Activated CD4-positive, alpha-beta memory T cell treated with anti-CD3 and anti-CD28 coated beads for 36 hours (primary cell): ENCODE results near the gene SBK2. TPM values are rescaled to one million over a fixed set of nuclear protein-coding genes. Genes with fewer than 3 reads are reported as not detected.

Experiments used
- CTCF ChIA-PET: fragments of 350-600 bp; sonication (Branson Sonifier 250); formaldehyde crosslinking; loops from one replicate; lab custom pipeline; 2021; ENCODE audit warnings: antibody characterized with exemption, inconsistent platforms; lab: Charles Lee
- POLR2A ChIA-PET: fragments of 350-600 bp; sonication (Branson Sonifier 250); formaldehyde crosslinking; loops from one replicate; lab custom pipeline; 2021; ENCODE audit warnings: antibody characterized with exemption; lab: Charles Lee
- DNase-seq: peaks from one replicate; pipeline ENCODE4 v3.0.0-alpha.2; 2020
- H3K27ac Mint-ChIP-seq: one replicate; pipeline ENCODE4 v1.8.0; 2021; ENCODE audit warnings: mixed read lengths
- H3K27me3 Mint-ChIP-seq: one replicate; pipeline ENCODE4 v1.8.0; 2021; ENCODE audit warnings: mixed read lengths
- H3K36me3 Mint-ChIP-seq: one replicate; pipeline ENCODE4 v1.8.0; 2021; ENCODE audit warnings: mixed read lengths
- H3K4me1 Mint-ChIP-seq: one replicate; pipeline ENCODE4 v1.8.0; 2021; ENCODE audit warnings: low read depth, mixed read lengths
- H3K4me3 Mint-ChIP-seq: one replicate; pipeline ENCODE4 v1.8.0; 2021; ENCODE audit warnings: mild to moderate bottlenecking, mixed read lengths
- H3K9me3 Mint-ChIP-seq: one replicate; pipeline ENCODE4 v1.8.0; 2021; ENCODE audit warnings: mixed read lengths
- intact Hi-C: fragments of 100-400 bp; cut with micrococcal nuclease; formaldehyde crosslinking; loops from one replicate; pipeline ENCODE4 v1.15.1; 2023
- total RNA-seq, 2 experiments: library from RNA; stranded (reverse); gene quantifications; one replicate each; pipeline ENCODE4 v1.2.3, GENCODE V29; 2021

Gene SBK2
- total RNA-seq, 2 experiments from 2014 or later: not detected

- intact Hi-C loops: no loop called here
- ChIA-PET CTCF (interaction anchor here (5.8 kb wide), 1 partner anchor 11 kb away, joined by 38 read pairs; no protein-coding TSS in a partner anchor), POLR2A (no interaction called here)
- H3K4me3 Mint-ChIP-seq: no peak overlapping the region
- H3K4me1 Mint-ChIP-seq: no peaks in the 10 kb centered on the region
- H3K27ac Mint-ChIP-seq: no peak overlapping the region
- no peak for DNase-seq
- H3K9me3 Mint-ChIP-seq: no peaks in the 10 kb centered on the region
- peaks cover 12% of the 10 kb centered on the region for H3K27me3 Mint-ChIP-seq
- H3K36me3 Mint-ChIP-seq: no peaks in the 10 kb centered on the region
Observed at GRCh38 chr19:55493645-55494171, 43.2 kb downstream of the SBK2 start.

GRCh38 chr19:55493052-55493644, 43.8 kb downstream of the SBK2 start:
- ChIA-PET POLR2A (no interaction called here), CTCF (interaction anchor here (5.8 kb wide), 1 partner anchor 11 kb away, joined by 38 read pairs; no protein-coding TSS in a partner anchor)

GRCh38 chr19:55492362-55492944, 44.5 kb downstream of the SBK2 start:
- H3K27ac Mint-ChIP-seq: no peak overlapping the region
- H3K27me3 Mint-ChIP-seq: peaks cover 12% of the 10 kb centered on the region
- H3K4me1 Mint-ChIP-seq: peaks cover 4% of the 10 kb centered on the region
- H3K4me3 Mint-ChIP-seq: no peak overlapping the region
- ChIA-PET CTCF (interaction anchor here (5.8 kb wide), 1 partner anchor 12 kb away, joined by 38 read pairs; no protein-coding TSS in a partner anchor), POLR2A (no interaction called here)
- intact Hi-C loops: no loop called here
- H3K36me3 Mint-ChIP-seq: no peaks in the 10 kb centered on the region
- DNase-seq: no peak
- H3K9me3 Mint-ChIP-seq: no peaks in the 10 kb centered on the region

More at GRCh38 chr19:55493052-55493644, 43.8 kb downstream of the SBK2 start:
- H3K9me3 Mint-ChIP-seq: no peaks in the 10 kb centered on the region
- no peaks in the 10 kb centered on the region for H3K36me3 Mint-ChIP-seq
- H3K4me3 Mint-ChIP-seq: no peak overlapping the region
- intact Hi-C loops: no loop called here
- H3K4me1 Mint-ChIP-seq: no peaks in the 10 kb centered on the region
- peaks cover 12% of the 10 kb centered on the region for H3K27me3 Mint-ChIP-seq
- H3K27ac Mint-ChIP-seq: no peak overlapping the region
- no peak for DNase-seq

- peaks cover 11% of the 10 kb centered on the region for H3K4me1 Mint-ChIP-seq
- ChIA-PET POLR2A (no interaction called here), CTCF (interaction anchor here (5.8 kb wide), 1 partner anchor 12 kb away, joined by 38 read pairs; no protein-coding TSS in a partner anchor)
- H3K27me3 Mint-ChIP-seq: peaks cover 12% of the 10 kb centered on the region
- no peaks in the 10 kb centered on the region for H3K9me3 Mint-ChIP-seq
- no peak overlapping the region for H3K4me3 Mint-ChIP-seq
- no peaks in the 10 kb centered on the region for H3K36me3 Mint-ChIP-seq
- intact Hi-C loops: no loop called here
- DNase-seq: no peak
- H3K27ac Mint-ChIP-seq: no peak overlapping the region
Observed at GRCh38 chr19:55491546-55492360, 45.2 kb downstream of the SBK2 start.

GRCh38 chr19:55490478-55491432, 46.2 kb downstream of the SBK2 start:
- Mint-ChIP-seq H3K36me3 (no peaks in the 10 kb centered on the region), H3K4me3 (no peak overlapping the region), H3K27me3 (peaks cover 12% of the 10 kb centered on the region), H3K9me3 (no peaks in the 10 kb centered on the region), H3K27ac (no peak overlapping the region), H3K4me1 (peaks cover 15% of the 10 kb centered on the region)
- ChIA-PET POLR2A (no interaction called here), CTCF (interaction anchor here (5.8 kb wide), 1 partner anchor 13 kb away, joined by 38 read pairs; no protein-coding TSS in a partner anchor)
- intact Hi-C loops: no loop called here
- no peak for DNase-seq

GRCh38 chr19:55489711-55490477, 47.0 kb downstream of the SBK2 start:
- Mint-ChIP-seq H3K27ac (no peak overlapping the region), H3K27me3 (peaks cover 12% of the 10 kb centered on the region), H3K4me3 (no peak overlapping the region), H3K36me3 (no peaks in the 10 kb centered on the region), H3K9me3 (no peaks in the 10 kb centered on the region), H3K4me1 (peaks cover 15% of the 10 kb centered on the region)
- CTCF ChIA-PET: interaction anchor here (3.5 to 5.8 kb wide), 2 partner anchors 14 to 23 kb away, joined by 12 to 38 read pairs; no protein-coding TSS in a partner anchor
- DNase-seq: no peak
- intact Hi-C loops: no loop called here
- POLR2A ChIA-PET: no interaction called here

GRCh38 chr19:55488986-55489710, 47.8 kb downstream of the SBK2 start:
- no peak overlapping the region for H3K27ac Mint-ChIP-seq
- DNase-seq: no peak
- no peaks in the 10 kb centered on the region for H3K36me3 Mint-ChIP-seq
- CTCF ChIA-PET: interaction anchor here (3.5 kb wide), 1 partner anchor 22 kb away, joined by 12 read pairs; no protein-coding TSS in a partner anchor
- intact Hi-C loops: no loop called here
- no peaks in the 10 kb centered on the region for H3K9me3 Mint-ChIP-seq
- POLR2A ChIA-PET: no interaction called here
- no peak overlapping the region for H3K4me3 Mint-ChIP-seq
- peaks cover 15% of the 10 kb centered on the region for H3K4me1 Mint-ChIP-seq
- H3K27me3 Mint-ChIP-seq: peaks cover 12% of the 10 kb centered on the region

- H3K9me3 Mint-ChIP-seq: no peaks in the 10 kb centered on the region
- intact Hi-C loops: no loop called here
- H3K27me3 Mint-ChIP-seq: peaks cover 10% of the 10 kb centered on the region
- H3K4me1 Mint-ChIP-seq: peaks cover 15% of the 10 kb centered on the region
- no peak within 1 kb of the TSS for H3K4me3 Mint-ChIP-seq
- DNase-seq: no peak
- H3K36me3 Mint-ChIP-seq: no peaks in the 10 kb centered on the region
- POLR2A ChIA-PET: interaction anchor here (1.3 to 3.4 kb wide), 4 partner anchors 12 to 229 kb away, joined by 4 to 23 read pairs (median 5); partner anchors contain the start of genes PPP6R1, UBE2S and ZNF628
- peak within 1 kb of the TSS; percentile 77 for H3K27ac Mint-ChIP-seq
- CTCF ChIA-PET: interaction anchor here (1.9 to 3.5 kb wide), 2 partner anchors 16 to 21 kb away, joined by 12 to 25 read pairs; no protein-coding TSS in a partner anchor
Observed at GRCh38 chr19:55487924-55488687, 48.8 kb downstream of the SBK2 start, which contains the start of gene SSC5D. TSS of gene SSC5D (plus strand) at chr19:55488436. CDS start at chr19:55488590, 154 bp downstream.
